CD4-positive, alpha-beta T cell treated with Interleukin-15 for 1 hour (primary cell): ENCODE results near the gene ADM2.
"Not testable (repeated sequence)": the region's sequence is repeated elsewhere in the genome, so short reads cannot be mapped to it uniquely, and the experiment has no call there.

Experiments
- DNase-seq: peaks from one replicate; pipeline ENCODE4 v3.0.0-alpha.2; 2020

The ADM2 gene, protein sequence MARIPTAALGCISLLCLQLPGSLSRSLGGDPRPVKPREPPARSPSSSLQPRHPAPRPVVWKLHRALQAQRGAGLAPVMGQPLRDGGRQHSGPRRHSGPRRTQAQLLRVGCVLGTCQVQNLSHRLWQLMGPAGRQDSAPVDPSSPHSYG

GRCh38 chr22:50481440-50482106 lies at the start of gene ADM2:
Gene ADM2 (plus strand): TSS chr22:50481543. CDS start chr22:50481848, 305 bp downstream.
- peak; percentile 60 for DNase-seq

GRCh38 chr22:50432131-50432876 lies 49.0 kb upstream of the ADM2 start:
- DNase-seq, result no peak

GRCh38 chr22:50432877-50433510 lies 48.3 kb upstream of the ADM2 start:
- DNase-seq, result not testable (repeated sequence)

GRCh38 chr22:50434849-50435248 lies 46.5 kb upstream of the ADM2 start:
- no peak for DNase-seq

DNA sequence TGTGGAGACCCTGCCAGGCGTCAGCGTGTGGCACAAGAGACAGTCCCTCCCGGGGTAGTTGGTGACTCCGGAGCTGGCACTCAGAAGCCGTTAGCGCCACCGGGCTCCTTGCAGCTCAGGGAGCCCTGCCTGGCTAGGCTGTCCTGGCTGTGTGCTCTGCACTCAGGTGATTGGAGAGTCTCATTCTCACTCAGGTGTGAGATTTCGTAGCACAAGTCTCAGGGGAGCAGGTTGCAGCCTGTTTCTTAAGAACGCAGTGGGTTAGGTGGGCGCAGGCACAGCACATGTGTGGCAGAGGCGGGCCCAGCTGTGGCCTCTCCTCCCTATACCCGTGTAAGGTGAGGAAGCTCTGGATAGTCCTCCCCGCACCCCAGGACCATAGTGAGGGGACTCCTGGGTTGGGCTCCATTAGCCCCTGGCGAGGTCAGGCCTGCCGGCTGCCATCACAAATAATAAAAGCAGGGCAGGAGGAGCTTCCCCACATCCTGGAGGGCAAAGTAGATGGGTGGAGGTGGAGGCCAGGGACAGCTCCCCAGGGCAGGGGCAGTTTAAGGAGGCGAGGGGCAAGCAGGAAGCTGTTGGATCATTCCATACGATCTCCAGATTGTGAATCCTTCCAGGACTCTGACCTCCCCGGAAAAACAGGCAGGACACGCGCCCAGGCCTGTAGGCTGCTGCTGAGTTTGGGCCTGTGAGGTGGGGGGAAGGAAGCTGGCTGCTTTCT lies 45.9 kb upstream of the ADM2 start:
- DNase-seq, result no peak

GRCh38 chr22:50436015-50436830 lies 45.1 kb upstream of the ADM2 start:
- DNase-seq, result no peak

- no peak for DNase-seq
These were observed 44.5 kb upstream of the ADM2 start for GRCh38 chr22:50436841-50437341.

GRCh38 chr22:50437511-50438304 lies 43.6 kb upstream of the ADM2 start:
- DNase-seq, result no peak

DNA sequence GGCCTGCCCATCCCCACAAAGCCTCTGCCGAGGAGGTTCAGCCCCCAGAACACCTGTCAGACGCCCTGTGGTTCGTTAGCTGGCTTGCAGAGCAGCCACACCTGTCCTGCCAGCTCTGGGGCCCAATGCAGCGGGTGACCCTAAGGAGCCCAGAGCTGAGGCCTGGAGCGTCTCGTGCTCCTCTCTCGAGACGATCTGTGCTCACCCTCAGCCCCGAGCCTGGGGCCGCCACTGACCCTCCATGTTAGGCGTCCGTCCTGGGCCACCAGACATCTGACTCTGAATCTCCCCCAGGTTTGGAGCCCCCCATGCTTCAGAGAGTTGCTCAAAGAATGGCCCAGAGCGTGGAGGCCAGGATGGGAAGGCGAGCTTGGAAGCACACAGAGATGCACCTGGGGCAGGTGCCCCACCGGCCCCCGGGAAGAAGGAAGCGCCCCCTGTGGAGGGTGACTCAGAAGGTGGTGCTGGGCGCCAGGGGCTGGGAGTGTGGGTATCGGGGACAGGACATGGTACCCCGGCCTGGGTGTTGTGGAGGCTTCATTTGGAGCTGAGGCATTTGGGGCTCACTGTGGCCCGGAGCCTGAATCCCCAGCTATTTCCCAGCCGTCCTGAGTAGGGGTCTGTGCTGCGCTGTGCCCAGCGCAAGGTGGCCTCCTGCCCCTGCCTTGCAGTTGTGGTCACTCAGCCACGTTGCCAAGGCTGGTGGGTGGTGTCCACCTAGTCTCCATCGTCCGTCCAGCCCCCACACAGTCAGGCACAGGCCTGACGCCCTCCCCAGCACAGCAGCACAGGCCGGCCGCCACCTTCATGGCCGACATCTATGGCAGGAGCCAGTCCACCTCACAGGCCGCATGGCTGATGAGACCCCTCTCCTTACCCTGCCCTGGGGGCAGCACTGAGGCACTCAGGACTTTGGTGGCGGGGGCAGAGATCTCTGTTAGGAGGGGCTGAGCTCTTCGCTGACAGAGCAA lies 42.8 kb upstream of the ADM2 start:
- no peak for DNase-seq

DNA sequence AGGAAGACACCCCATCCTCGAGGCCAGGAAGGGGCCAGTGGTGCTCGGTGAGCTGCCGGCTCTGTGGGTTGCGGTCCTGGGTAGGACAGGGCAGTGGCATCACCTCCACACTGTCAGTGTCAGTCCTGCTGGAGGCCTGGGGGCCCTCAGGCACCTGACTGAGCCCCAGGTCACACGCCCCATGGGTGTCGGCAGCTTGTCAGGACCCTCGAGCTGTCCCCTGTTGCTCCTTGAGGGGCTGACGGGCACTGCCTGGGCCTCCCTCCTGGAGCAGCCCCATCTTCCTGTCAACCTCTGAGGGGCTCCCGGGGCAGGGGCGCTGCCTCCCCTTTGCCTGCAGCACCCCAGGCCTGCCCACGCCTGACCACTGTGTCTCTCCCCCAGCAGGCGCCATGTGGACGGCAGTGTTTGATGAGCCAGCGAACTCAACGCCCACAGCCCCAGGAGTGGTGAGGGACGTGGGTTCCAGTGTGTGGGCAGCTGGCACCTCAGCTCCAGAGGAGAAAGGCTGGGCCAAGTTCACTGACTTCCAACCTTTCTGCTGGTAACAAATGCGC lies 42.0 kb upstream of the ADM2 start:
- no peak for DNase-seq

DNA sequence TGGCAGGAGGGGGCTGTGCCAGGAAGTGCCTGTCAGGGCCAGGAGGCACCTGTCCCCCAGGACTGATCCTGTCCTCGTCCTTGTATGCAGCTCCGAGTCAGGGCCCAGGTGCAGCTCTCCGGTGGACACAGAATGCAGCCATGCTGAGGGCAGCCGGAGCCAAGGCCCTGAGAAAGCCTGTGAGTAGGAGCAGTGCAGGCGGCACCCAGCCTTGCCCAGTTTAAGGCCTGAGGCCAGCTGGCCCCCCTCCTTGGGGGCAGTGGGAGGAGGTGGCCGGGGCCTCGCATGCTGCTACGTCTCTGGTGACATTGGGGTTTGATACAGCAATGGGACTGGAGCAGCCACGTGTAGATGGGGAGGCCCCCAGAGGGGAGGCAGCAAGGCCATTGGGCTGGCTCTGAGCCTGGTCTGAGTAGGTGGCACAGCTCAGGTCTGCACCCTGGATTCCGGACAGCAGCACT lies 41.4 kb upstream of the ADM2 start:
- DNase-seq, result no peak

DNA sequence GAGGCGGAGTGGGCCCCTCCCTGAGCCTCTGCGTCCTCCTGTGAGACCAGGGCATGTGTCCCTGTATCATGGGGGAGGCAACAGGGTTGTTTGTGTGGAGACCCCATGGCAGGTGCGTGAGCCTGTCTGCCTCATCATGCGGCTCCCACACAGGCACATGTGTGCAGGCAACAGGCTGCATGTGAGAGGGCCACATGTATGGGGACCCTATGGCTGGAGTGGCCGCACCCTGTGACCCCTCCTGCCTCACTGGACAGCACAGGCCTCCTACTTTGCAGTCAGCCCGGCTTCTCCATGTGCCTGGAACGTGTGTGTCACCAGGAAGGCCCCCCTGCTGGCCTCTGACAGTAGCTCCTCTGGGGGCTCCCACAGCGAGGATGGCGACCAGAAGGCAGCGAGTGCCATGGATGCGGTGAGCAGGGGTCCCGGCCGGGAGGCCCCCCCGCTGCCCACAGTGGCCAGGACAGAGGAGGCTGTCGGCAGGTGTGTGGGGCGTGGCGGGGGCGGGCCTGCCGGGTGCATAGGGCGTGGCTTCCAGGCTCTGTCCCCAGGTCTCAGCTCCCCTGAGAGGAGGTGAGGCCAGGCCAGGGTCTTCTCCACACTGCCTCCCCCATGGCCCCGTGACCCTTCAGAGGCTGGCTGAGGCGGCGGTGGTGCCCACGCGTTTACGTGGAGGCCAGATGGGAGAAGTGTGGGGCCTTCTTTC lies 40.6 kb upstream of the ADM2 start:
- no peak for DNase-seq

DNA sequence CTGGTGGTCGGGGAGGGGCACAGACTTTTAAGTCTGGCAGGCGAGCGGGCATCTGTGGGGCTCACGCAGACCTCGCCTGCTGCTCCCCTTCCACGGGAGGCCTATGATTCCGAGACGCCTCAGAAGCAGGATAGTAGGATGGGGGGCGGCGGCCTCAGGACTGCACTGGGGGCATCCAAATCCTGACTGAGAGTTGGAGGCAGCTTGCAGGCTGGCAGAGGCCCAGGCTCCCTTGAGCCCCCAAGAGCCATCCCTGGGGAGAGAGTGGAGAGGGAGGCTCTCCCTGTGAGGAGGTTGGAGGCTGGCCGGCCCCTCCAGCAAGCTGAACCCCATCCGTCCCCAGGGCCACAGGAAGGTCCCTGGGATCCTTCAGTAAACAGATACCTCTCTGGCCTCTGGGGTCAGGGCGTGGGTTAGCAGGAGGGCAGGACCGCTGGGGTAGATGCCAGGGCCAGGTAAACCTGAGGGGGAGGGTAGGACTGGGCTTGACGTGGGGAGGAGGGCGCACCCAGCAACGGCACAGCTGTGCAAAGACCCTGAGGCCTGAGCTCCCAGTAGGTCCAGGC lies 39.8 kb upstream of the ADM2 start:
- no peak for DNase-seq

DNA sequence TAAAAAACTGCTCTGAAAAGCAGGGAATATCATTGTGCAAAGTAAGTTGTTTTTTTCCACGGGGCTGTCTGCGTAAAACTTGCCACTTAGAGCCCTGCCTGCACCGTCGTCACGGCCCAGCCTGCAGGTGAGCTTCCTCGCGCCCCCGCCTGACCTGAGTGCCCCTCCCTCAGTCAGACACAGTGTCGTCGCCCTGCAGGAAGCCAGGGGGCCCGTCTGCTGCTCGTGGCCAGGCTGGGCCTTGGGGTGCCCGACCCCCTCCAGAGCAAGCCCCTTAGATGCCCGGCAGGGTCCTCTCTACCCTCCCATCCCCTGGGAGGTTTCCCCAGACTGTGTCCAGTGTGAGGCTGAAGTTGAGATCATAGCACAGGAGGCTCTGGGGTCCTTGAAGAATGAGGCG lies 38.1 kb upstream of the ADM2 start:
- DNase-seq, result no peak

GRCh38 chr22:50443801-50444625 lies 37.3 kb upstream of the ADM2 start:
- no peak for DNase-seq

DNA sequence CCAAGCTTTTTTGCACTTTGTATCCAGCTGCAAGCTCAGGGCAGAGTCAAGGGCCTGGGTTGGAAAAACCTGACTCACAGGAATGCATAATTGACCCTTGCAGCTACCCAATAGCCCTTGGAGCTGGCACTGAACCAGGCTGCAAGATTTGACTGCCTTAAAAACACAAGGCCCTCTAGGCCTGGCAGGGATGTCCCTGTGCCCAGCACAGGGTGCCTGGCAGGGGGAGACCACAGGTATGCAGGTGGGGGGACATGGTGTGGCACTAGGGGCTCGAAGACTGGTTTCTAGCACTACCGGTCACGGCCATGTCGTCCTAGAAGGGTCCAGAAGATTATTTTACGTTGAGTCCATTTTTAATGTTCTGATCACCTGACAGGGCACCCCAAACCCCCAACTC lies 36.7 kb upstream of the ADM2 start:
- DNase-seq, result no peak
